ENCODE data around the gene ASB11.

Gene ASB11

GRCh38 chrX:15356444-15356843, 41.0 kb upstream of the ASB11 start:
- Histone ChIP-seq H3K79me2 (ENCODE audit: control insufficient read depth, low read length) (no peaks in the 10 kb centered on the region), H4K20me1 (ENCODE audit: control insufficient read depth, insufficient read depth, low read depth, low read length) (no peaks in the 10 kb centered on the region), H3K4me1 (ENCODE audit: control insufficient read depth, low read length) (peaks cover 67% of the 10 kb centered on the region), H3K27me3 (ENCODE audit: control insufficient read depth, low read length) (no peaks in the 10 kb centered on the region), H3F3A (ENCODE audit: control insufficient read depth, insufficient read depth) (no peaks in the 10 kb centered on the region), H3K4me3 (ENCODE audit: low read length) (no peak overlapping the region), H3K27ac (ENCODE audit: low read depth, low read length) (peak overlapping the region; percentile 58; the same call in 1 of the 2 replicates), H3K9me3 (ENCODE audit: control insufficient read depth, insufficient read depth, low read length) (no peaks in the 10 kb centered on the region), H3K4me2 (ENCODE audit: low read length) (no peak overlapping the region), H3K36me3 (ENCODE audit: control insufficient read depth, low read length) (no peaks in the 10 kb centered on the region), H3K9me2 (replicated peaks; ENCODE audit: control insufficient read depth, low read length) (no peaks in the 10 kb centered on the region)
- TF ChIP-seq, protein P1, sequence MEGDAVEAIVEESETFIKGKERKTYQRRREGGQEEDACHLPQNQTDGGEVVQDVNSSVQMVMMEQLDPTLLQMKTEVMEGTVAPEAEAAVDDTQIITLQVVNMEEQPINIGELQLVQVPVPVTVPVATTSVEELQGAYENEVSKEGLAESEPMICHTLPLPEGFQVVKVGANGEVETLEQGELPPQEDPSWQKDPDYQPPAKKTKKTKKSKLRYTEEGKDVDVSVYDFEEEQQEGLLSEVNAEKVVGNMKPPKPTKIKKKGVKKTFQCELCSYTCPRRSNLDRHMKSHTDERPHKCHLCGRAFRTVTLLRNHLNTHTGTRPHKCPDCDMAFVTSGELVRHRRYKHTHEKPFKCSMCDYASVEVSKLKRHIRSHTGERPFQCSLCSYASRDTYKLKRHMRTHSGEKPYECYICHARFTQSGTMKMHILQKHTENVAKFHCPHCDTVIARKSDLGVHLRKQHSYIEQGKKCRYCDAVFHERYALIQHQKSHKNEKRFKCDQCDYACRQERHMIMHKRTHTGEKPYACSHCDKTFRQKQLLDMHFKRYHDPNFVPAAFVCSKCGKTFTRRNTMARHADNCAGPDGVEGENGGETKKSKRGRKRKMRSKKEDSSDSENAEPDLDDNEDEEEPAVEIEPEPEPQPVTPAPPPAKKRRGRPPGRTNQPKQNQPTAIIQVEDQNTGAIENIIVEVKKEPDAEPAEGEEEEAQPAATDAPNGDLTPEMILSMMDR (IDR thresholded peaks at IDR 0.05; ENCODE audit: low read depth, low read length, poor library complexity, severe bottlenecking), result no peak
- no peak for TF ChIP-seq EZH2phosphoT487 (IDR thresholded peaks at IDR 0.05; ENCODE audit: borderline replicate concordance, low read length)

- Histone ChIP-seq H3F3A (ENCODE audit: control insufficient read depth, insufficient read depth) (no peaks in the 10 kb centered on the region), H4K20me1 (ENCODE audit: control insufficient read depth, insufficient read depth, low read depth, low read length) (no peaks in the 10 kb centered on the region), H3K36me3 (ENCODE audit: control insufficient read depth, low read length) (no peaks in the 10 kb centered on the region), H3K27me3 (ENCODE audit: control insufficient read depth, low read length) (no peaks in the 10 kb centered on the region), H3K79me2 (ENCODE audit: control insufficient read depth, low read length) (no peaks in the 10 kb centered on the region), H3K9me2 (replicated peaks; ENCODE audit: control insufficient read depth, low read length) (no peaks in the 10 kb centered on the region), H3K27ac (ENCODE audit: low read depth, low read length) (no peak overlapping the region), H3K4me2 (ENCODE audit: low read length) (no peak overlapping the region), H3K9me3 (ENCODE audit: control insufficient read depth, insufficient read depth, low read length) (no peaks in the 10 kb centered on the region), H3K4me3 (ENCODE audit: low read length) (no peak overlapping the region), H3K4me1 (ENCODE audit: control insufficient read depth, low read length) (peaks cover 20% of the 10 kb centered on the region)
- TF ChIP-seq, protein P1 (IDR thresholded peaks at IDR 0.05; ENCODE audit: low read depth, low read length, poor library complexity, severe bottlenecking), result no peak
- TF ChIP-seq EZH2phosphoT487 (IDR thresholded peaks at IDR 0.05; ENCODE audit: borderline replicate concordance, low read length), result no peak
These were observed 35.0 kb upstream of the ASB11 start for GRCh38 chrX:15350329-15350996.

- H3K9me3 ChIP-seq (ENCODE audit: control insufficient read depth, insufficient read depth, low read length), result no peaks in the 10 kb centered on the region
- no peak overlapping the region for H3K4me2 ChIP-seq (ENCODE audit: low read length)
- TF ChIP-seq, protein P1 (IDR thresholded peaks at IDR 0.05; ENCODE audit: low read depth, low read length, poor library complexity, severe bottlenecking), result peak; percentile 51
- no peak for TF ChIP-seq EZH2phosphoT487 (IDR thresholded peaks at IDR 0.05; ENCODE audit: borderline replicate concordance, low read length)
- peaks cover 7% of the 10 kb centered on the region for H3K4me1 ChIP-seq (ENCODE audit: control insufficient read depth, low read length)
- H3K4me3 ChIP-seq (ENCODE audit: low read length), result no peak overlapping the region
- no peaks in the 10 kb centered on the region for H3K9me2 ChIP-seq (replicated peaks; ENCODE audit: control insufficient read depth, low read length)
- no peaks in the 10 kb centered on the region for H4K20me1 ChIP-seq (ENCODE audit: control insufficient read depth, insufficient read depth, low read depth, low read length)
- no peak overlapping the region for H3K27ac ChIP-seq (ENCODE audit: low read depth, low read length)
- no peaks in the 10 kb centered on the region for H3K36me3 ChIP-seq (ENCODE audit: control insufficient read depth, low read length)
- H3F3A ChIP-seq (ENCODE audit: control insufficient read depth, insufficient read depth), result no peaks in the 10 kb centered on the region
- H3K79me2 ChIP-seq (ENCODE audit: control insufficient read depth, low read length), result no peaks in the 10 kb centered on the region
- no peaks in the 10 kb centered on the region for H3K27me3 ChIP-seq (ENCODE audit: control insufficient read depth, low read length)
These were observed 33.6 kb upstream of the ASB11 start for GRCh38 chrX:15349046-15349445.
